Mononuclear cell (primary cell): ENCODE measurements around the gene TCF23. TPM values are rescaled to one million over a fixed set of nuclear protein-coding genes. Genes with fewer than 3 reads are reported as not detected.
"Not testable (repeated sequence)": the region's sequence is repeated elsewhere in the genome, so short reads cannot be mapped to it uniquely, and the experiment has no call there.

ENCODE experiments used
- H3K27me3 ChIP-seq: 2 replicates; pipeline ENCODE4 v1.6.0; 2011; ENCODE audit warnings: low read length, control low read depth; ENCODE audit not compliant: insufficient read depth
- H3K4me1 ChIP-seq: 2 replicates; pipeline ENCODE4 v1.5.1; 2011; ENCODE audit warnings: mild to moderate bottlenecking, low read length, control low read depth; ENCODE audit not compliant: insufficient read depth
- H3K4me3 ChIP-seq: 2 replicates; pipeline ENCODE4 v1.5.1; 2011; ENCODE audit warnings: mild to moderate bottlenecking, low read length, moderate library complexity
- H3K9me3 ChIP-seq: 2 replicates; pipeline ENCODE4 v1.5.1; 2011; ENCODE audit warnings: low read depth, mild to moderate bottlenecking, control low read depth, low read length
- total RNA-seq: library from RNA; depleted of rRNA; stranded (reverse); fragments of >200 nt; gene quantifications from one replicate; pipeline ENCODE4 v1.2.3, GENCODE V29; 2012

The TCF23 gene
- total RNA-seq, result not detected

- Histone ChIP-seq H3K4me3 (no peak within 1 kb of the TSS), H3K4me1 (no peaks in the 10 kb centered on the region), H3K9me3 (no peaks in the 10 kb centered on the region), H3K27me3 (no peaks in the 10 kb centered on the region)
Measured at GRCh38 chr2:27148801-27149439, at the start of gene TCF23. Gene TCF23 (plus strand): TSS chr2:27149004. CDS start chr2:27149134, 130 bp downstream.

- H3K27me3 ChIP-seq, result no peaks in the 10 kb centered on the region
- H3K4me3 ChIP-seq, result no peak overlapping the region
- H3K9me3 ChIP-seq, result no peaks in the 10 kb centered on the region
- peaks cover 20% of the 10 kb centered on the region for H3K4me1 ChIP-seq
Measured at GRCh38 chr2:27099334-27099955, 49.4 kb upstream of the TCF23 start.

- H3K4me1 ChIP-seq, result peaks cover 20% of the 10 kb centered on the region
- no peak overlapping the region for H3K4me3 ChIP-seq
- no peaks in the 10 kb centered on the region for H3K27me3 ChIP-seq
- H3K9me3 ChIP-seq, result no peaks in the 10 kb centered on the region
Measured at GRCh38 chr2:27100036-27100435, 48.8 kb upstream of the TCF23 start.

GRCh38 chr2:27102329-27102728 lies 46.5 kb upstream of the TCF23 start:
- no peaks in the 10 kb centered on the region for H3K9me3 ChIP-seq
- H3K4me1 ChIP-seq, result peaks cover 2% of the 10 kb centered on the region
- H3K4me3 ChIP-seq, result no peak overlapping the region
- H3K27me3 ChIP-seq, result no peaks in the 10 kb centered on the region

- Histone ChIP-seq H3K9me3 (no peaks in the 10 kb centered on the region), H3K4me3 (no peak overlapping the region), H3K27me3 (no peaks in the 10 kb centered on the region), H3K4me1 (no peaks in the 10 kb centered on the region)
Measured at GRCh38 chr2:27105981-27106380, 42.8 kb upstream of the TCF23 start.

GRCh38 chr2:27108221-27108620 lies 40.6 kb upstream of the TCF23 start:
- no peaks in the 10 kb centered on the region for H3K4me1 ChIP-seq
- no peaks in the 10 kb centered on the region for H3K27me3 ChIP-seq
- H3K9me3 ChIP-seq, result no peaks in the 10 kb centered on the region
- no peak overlapping the region for H3K4me3 ChIP-seq

GRCh38 chr2:27109083-27109482 lies 39.7 kb upstream of the TCF23 start:
- no peaks in the 10 kb centered on the region for H3K27me3 ChIP-seq
- H3K4me1 ChIP-seq, result no peaks in the 10 kb centered on the region
- no peaks in the 10 kb centered on the region for H3K9me3 ChIP-seq
- no peak overlapping the region for H3K4me3 ChIP-seq

- not testable (repeated sequence) for H3K9me3 ChIP-seq, H3K27me3 ChIP-seq, H3K4me1 ChIP-seq, H3K4me3 ChIP-seq
Measured at GRCh38 chr2:27110603-27111352, 38.0 kb upstream of the TCF23 start.

- not testable (repeated sequence) for H3K4me1 ChIP-seq
Measured at GRCh38 chr2:27111392-27112078, 37.3 kb upstream of the TCF23 start.

GRCh38 chr2:27115519-27115918 lies 33.3 kb upstream of the TCF23 start:
- H3K4me3 ChIP-seq, result no peak overlapping the region
- H3K9me3 ChIP-seq, result no peaks in the 10 kb centered on the region
- H3K27me3 ChIP-seq, result peaks cover 20% of the 10 kb centered on the region
- H3K4me1 ChIP-seq, result peaks cover 12% of the 10 kb centered on the region

More at GRCh38 chr2:27111392-27112078, 37.3 kb upstream of the TCF23 start:
- not testable (repeated sequence) for H3K4me3 ChIP-seq, H3K9me3 ChIP-seq, H3K27me3 ChIP-seq

- Histone ChIP-seq H3K27me3 (peaks cover 22% of the 10 kb centered on the region), H3K4me1 (peaks cover 23% of the 10 kb centered on the region), H3K4me3 (no peak overlapping the region), H3K9me3 (no peaks in the 10 kb centered on the region)
Measured at GRCh38 chr2:27117995-27118524, 30.7 kb upstream of the TCF23 start.

GRCh38 chr2:27118525-27119329 lies 30.1 kb upstream of the TCF23 start, which contains the start of gene CGREF1:
Gene CGREF1 (minus strand): TSS chr2:27119128. CDS start chr2:27104366, 14,762 bp downstream.
- Histone ChIP-seq H3K27me3 (peaks cover 22% of the 10 kb centered on the region), H3K4me3 (no peak within 1 kb of the TSS), H3K4me1 (peaks cover 29% of the 10 kb centered on the region), H3K9me3 (no peaks in the 10 kb centered on the region)

GRCh38 chr2:27119330-27119670 lies 29.5 kb upstream of the TCF23 start:
- H3K9me3 ChIP-seq, H3K4me3 ChIP-seq: not testable (repeated sequence)
- Histone ChIP-seq H3K4me1 (peaks cover 33% of the 10 kb centered on the region), H3K27me3 (peaks cover 22% of the 10 kb centered on the region)

GRCh38 chr2:27121906-27122305 lies 26.9 kb upstream of the TCF23 start:
- Histone ChIP-seq H3K9me3 (no peaks in the 10 kb centered on the region), H3K27me3 (peaks cover 22% of the 10 kb centered on the region), H3K4me1 (peaks cover 33% of the 10 kb centered on the region), H3K4me3 (no peak overlapping the region)
